Measurements from ENCODE around the gene NRL.

NRL gene

GRCh38 chr14:24150061-24150460 lies 35.3 kb upstream of the NRL start:
- Histone ChIP-seq H3K4me3 (ENCODE audit: low read length) (no peak overlapping the region), H3K36me3 (replicated peaks; ENCODE audit: low read depth, low read length) (peaks cover 39% of the 10 kb centered on the region), H4K20me1 (ENCODE audit: insufficient read depth, low read length) (0 out of 2 replicates have a peak, but pooled peaks cover 2% of the 10 kb centered on the region), H3K27me3 (ENCODE audit: low read depth, low read length) (no peaks in the 10 kb centered on the region), H3K4me1 (ENCODE audit: low read length) (peaks cover 14% of the 10 kb centered on the region), H3K9me3 (ENCODE audit: insufficient read depth, low read length) (no peaks in the 10 kb centered on the region), H3K79me2 (ENCODE audit: low read length) (peaks cover 35% of the 10 kb centered on the region), H3K27ac (ENCODE audit: low read length) (no peak overlapping the region), H2AFZ (ENCODE audit: low read depth, low read length) (no peak overlapping the region), H3K4me2 (ENCODE audit: low read length) (no peak overlapping the region), H3K9ac (ENCODE audit: low read length) (no peak overlapping the region)
- TF ChIP-seq EZH2phosphoT487 (IDR thresholded peaks at IDR 0.05; ENCODE audit: low read depth) (no peak), CTCF (IDR thresholded peaks at IDR 0.05; ENCODE audit: low read depth, low read length) (no peak)

GRCh38 chr14:24149302-24149969 lies 34.7 kb upstream of the NRL start:
- H3K36me3 ChIP-seq (replicated peaks; ENCODE audit: low read depth, low read length) = peaks cover 37% of the 10 kb centered on the region
- no peak overlapping the region for H3K27ac ChIP-seq (ENCODE audit: low read length)
- H4K20me1 ChIP-seq (ENCODE audit: insufficient read depth, low read length) = 0 out of 2 replicates have a peak, but pooled peaks cover 2% of the 10 kb centered on the region
- H3K27me3 ChIP-seq (ENCODE audit: low read depth, low read length) = no peaks in the 10 kb centered on the region
- peaks cover 19% of the 10 kb centered on the region for H3K4me1 ChIP-seq (ENCODE audit: low read length)
- no peak for TF ChIP-seq EZH2phosphoT487 (IDR thresholded peaks at IDR 0.05; ENCODE audit: low read depth)
- no peak for TF ChIP-seq CTCF (IDR thresholded peaks at IDR 0.05; ENCODE audit: low read depth, low read length)
- no peaks in the 10 kb centered on the region for H3K9me3 ChIP-seq (ENCODE audit: insufficient read depth, low read length)
- no peak overlapping the region for H3K4me2 ChIP-seq (ENCODE audit: low read length)
- no peak overlapping the region for H3K4me3 ChIP-seq (ENCODE audit: low read length)
- no peak overlapping the region for H3K9ac ChIP-seq (ENCODE audit: low read length)
- H3K79me2 ChIP-seq (ENCODE audit: low read length) = peaks cover 41% of the 10 kb centered on the region
- H2AFZ ChIP-seq (ENCODE audit: low read depth, low read length) = no peak overlapping the region

GRCh38 chr14:24147761-24148428 lies 33.1 kb upstream of the NRL start:
- Histone ChIP-seq H3K9ac (ENCODE audit: low read length) (peak overlapping the region; percentile 75), H3K27ac (ENCODE audit: low read length) (peak overlapping the region; percentile 46), H3K9me3 (ENCODE audit: insufficient read depth, low read length) (no peaks in the 10 kb centered on the region), H3K36me3 (replicated peaks; ENCODE audit: low read depth, low read length) (peaks cover 40% of the 10 kb centered on the region), H3K4me1 (ENCODE audit: low read length) (peaks cover 20% of the 10 kb centered on the region), H3K79me2 (ENCODE audit: low read length) (peaks cover 41% of the 10 kb centered on the region), H3K27me3 (ENCODE audit: low read depth, low read length) (no peaks in the 10 kb centered on the region), H4K20me1 (ENCODE audit: insufficient read depth, low read length) (0 out of 2 replicates have a peak, but pooled peaks cover 2% of the 10 kb centered on the region), H3K4me2 (ENCODE audit: low read length) (peak overlapping the region; percentile 94), H3K4me3 (ENCODE audit: low read length) (peak overlapping the region; percentile 78), H2AFZ (ENCODE audit: low read depth, low read length) (no peak overlapping the region)
- no peak for TF ChIP-seq EZH2phosphoT487 (IDR thresholded peaks at IDR 0.05; ENCODE audit: low read depth)
- no peak for TF ChIP-seq CTCF (IDR thresholded peaks at IDR 0.05; ENCODE audit: low read depth, low read length)

GRCh38 chr14:24146978-24147760 lies 32.4 kb upstream of the NRL start, which contains the start of gene RNF31:
TSS of gene RNF31 (plus strand) at chr14:24147498. CDS start at chr14:24147699, 201 bp downstream.
- Histone ChIP-seq H3K36me3 (replicated peaks; ENCODE audit: low read depth, low read length) (peaks cover 40% of the 10 kb centered on the region), H3K4me1 (ENCODE audit: low read length) (peaks cover 21% of the 10 kb centered on the region)

More at GRCh38 chr14:24146978-24147760, 32.4 kb upstream of the NRL start, which contains the start of gene RNF31:
- no peaks in the 10 kb centered on the region for H3K9me3 ChIP-seq (ENCODE audit: insufficient read depth, low read length)
- 0 out of 2 replicates have a peak, but pooled peaks cover 2% of the 10 kb centered on the region for H4K20me1 ChIP-seq (ENCODE audit: insufficient read depth, low read length)
- H3K27ac ChIP-seq (ENCODE audit: low read length) = peak within 1 kb of the TSS; percentile 89
- no peaks in the 10 kb centered on the region for H3K27me3 ChIP-seq (ENCODE audit: low read depth, low read length)
- peak within 1 kb of the TSS; percentile 94 for H3K4me2 ChIP-seq (ENCODE audit: low read length)
- peak within 1 kb of the TSS; percentile 87 for H3K9ac ChIP-seq (ENCODE audit: low read length)
- TF ChIP-seq CTCF (IDR thresholded peaks at IDR 0.05; ENCODE audit: low read depth, low read length) = no peak
- H3K79me2 ChIP-seq (ENCODE audit: low read length) = peaks cover 41% of the 10 kb centered on the region
- peak within 1 kb of the TSS; percentile 78 for H3K4me3 ChIP-seq (ENCODE audit: low read length)
- H2AFZ ChIP-seq (ENCODE audit: low read depth, low read length) = no peak within 1 kb of the TSS
